Astrocyte (in vitro differentiated cells and primary cell): ENCODE results near the gene RUNX1. TPM values are rescaled to one million over a fixed set of nuclear protein-coding genes. Genes with fewer than 3 reads are reported as not detected.
A peak's percentile ranks its signal among the peaks of the same experiment; 100 is the strongest.

Experiments
- DNase-seq: peaks from one replicate; pipeline ENCODE4 v3.0.0-alpha.2; 2010; ENCODE audit warnings: low read depth
- FAIRE-seq: peaks from 2 replicates; lab custom pipeline; 2011; peaks lifted over from hg19 to GRCh38; lab: Jason Lieb, UNC
- H2AFZ ChIP-seq: 2 replicates; pipeline ENCODE4 v1.6.0; 2012; ENCODE audit warnings: low read depth, low read length, inconsistent platforms
- H3K27ac ChIP-seq: 2 replicates; pipeline ENCODE4 v1.5.1; 2011; ENCODE audit warnings: low read depth, low read length, inconsistent platforms
- H3K27me3 ChIP-seq: 2 replicates; pipeline ENCODE4 v1.6.0; 2011; ENCODE audit warnings: low read length, inconsistent platforms; ENCODE audit not compliant: insufficient read depth
- H3K36me3 ChIP-seq: 2 replicates; pipeline ENCODE4 v1.5.1; 2011; ENCODE audit warnings: low read length, inconsistent platforms; ENCODE audit not compliant: insufficient read depth
- H3K4me1 ChIP-seq: 2 replicates; pipeline ENCODE4 v1.5.1; 2011; ENCODE audit warnings: low read length, inconsistent platforms; ENCODE audit not compliant: insufficient read depth
- H3K4me2 ChIP-seq: 2 replicates; pipeline ENCODE4 v1.6.0; 2012; ENCODE audit warnings: low read length, inconsistent platforms
- H3K4me3 ChIP-seq: 2 replicates; pipeline ENCODE4 v1.5.1; 2011; ENCODE audit warnings: low read depth, mild to moderate bottlenecking, low read length, inconsistent platforms; ENCODE audit not compliant: insufficient read depth
- H3K79me2 ChIP-seq: 2 replicates; pipeline ENCODE4 v1.6.0; 2012; ENCODE audit warnings: mild to moderate bottlenecking, low read length, inconsistent platforms; ENCODE audit not compliant: insufficient read depth
- H3K9ac ChIP-seq: 2 replicates; pipeline ENCODE4 v1.6.0; 2012; ENCODE audit warnings: mild to moderate bottlenecking, low read length, inconsistent platforms
- H3K9me3 ChIP-seq: 2 replicates; pipeline ENCODE4 v1.5.1; 2012; ENCODE audit warnings: low read depth, mild to moderate bottlenecking, low read length, inconsistent platforms; ENCODE audit not compliant: insufficient read depth
- H4K20me1 ChIP-seq: 2 replicates; pipeline ENCODE4 v1.6.0; 2012; ENCODE audit warnings: low read length, inconsistent platforms; ENCODE audit not compliant: insufficient read depth
- H3K27ac Mint-ChIP-seq: one replicate; pipeline ENCODE4 v1.8.0; 2021; ENCODE audit warnings: mild to moderate bottlenecking, mixed read lengths; ENCODE audit not compliant: unreplicated experiment
- H3K27me3 Mint-ChIP-seq: one replicate; pipeline ENCODE4 v1.8.0; 2021; ENCODE audit warnings: low read depth, mixed read lengths; ENCODE audit not compliant: unreplicated experiment
- H3K36me3 Mint-ChIP-seq: one replicate; pipeline ENCODE4 v1.8.0; 2021; ENCODE audit warnings: low read depth, mixed read lengths; ENCODE audit not compliant: unreplicated experiment
- H3K4me1 Mint-ChIP-seq: one replicate; pipeline ENCODE4 v1.8.0; 2021; ENCODE audit warnings: low read depth, mixed read lengths; ENCODE audit not compliant: unreplicated experiment
- H3K4me3 Mint-ChIP-seq: one replicate; pipeline ENCODE4 v1.8.0; 2021; ENCODE audit warnings: mild to moderate bottlenecking, moderate library complexity, mixed read lengths; ENCODE audit not compliant: unreplicated experiment
- H3K9me3 Mint-ChIP-seq: one replicate; pipeline ENCODE4 v1.8.0; 2021; ENCODE audit warnings: mild to moderate bottlenecking, mixed read lengths; ENCODE audit not compliant: unreplicated experiment
- EZH2 ChIP-seq: IDR thresholded peaks from 2 replicates; pipeline ENCODE4 v1.6.1; 2012; ENCODE audit warnings: mild to moderate bottlenecking, low read length, inconsistent platforms; ENCODE audit not compliant: insufficient read depth
- total RNA-seq: library from RNA; stranded (reverse); gene quantifications from 2 replicates; pipeline ENCODE4 v1.2.1, GENCODE V29; 2021
- TF ChIP-seq, protein P1 (sequence below): IDR thresholded peaks from 2 replicates; pipeline ENCODE4 v1.5.1; 2011; ENCODE audit warnings: low read depth, mild to moderate bottlenecking, inconsistent platforms, low read length, moderate library complexity; ENCODE audit not compliant: insufficient read depth

Gene RUNX1
- total RNA-seq, 1 donor from 2014 or later: 84.6 TPM

DNA sequence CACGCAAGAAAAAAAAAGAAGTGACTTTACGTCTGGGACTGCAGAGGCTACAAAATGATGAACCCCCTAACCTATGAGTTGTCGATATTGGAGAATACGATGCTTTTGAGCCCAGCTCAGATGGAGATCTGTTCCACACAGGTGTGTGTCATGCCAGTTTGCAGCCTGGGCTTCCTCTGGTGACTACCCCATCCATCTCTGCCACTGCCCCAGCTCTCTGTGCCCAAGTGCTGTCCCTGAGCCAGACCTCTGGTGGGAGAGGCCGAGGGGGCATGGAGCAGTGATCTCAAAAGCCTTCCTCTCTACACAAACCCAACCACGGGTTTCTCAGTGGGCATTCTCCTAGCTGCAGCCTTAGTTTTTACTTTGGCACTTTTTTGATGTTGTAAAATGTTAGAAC lies 239.3 kb downstream of the RUNX1 start:
- no peak for FAIRE-seq
- no peak overlapping the region for H3K4me3 Mint-ChIP-seq
- no peak overlapping the region for H3K4me2 ChIP-seq
- H3K9me3 ChIP-seq: peaks cover 2% of the 10 kb centered on the region
- H3K27me3 Mint-ChIP-seq: no peaks in the 10 kb centered on the region
- H3K4me3 ChIP-seq: no peak overlapping the region
- H3K4me1 ChIP-seq: peaks cover 66% of the 10 kb centered on the region
- H3K27me3 ChIP-seq: no peaks in the 10 kb centered on the region
- H3K9ac ChIP-seq: peak overlapping the region; percentile 91
- peaks cover 39% of the 10 kb centered on the region for H4K20me1 ChIP-seq
- H3K27ac ChIP-seq: peak overlapping the region; percentile 100
- no peak for DNase-seq
- peak overlapping the region; percentile 99 for H3K27ac Mint-ChIP-seq
- H3K79me2 ChIP-seq: peaks cover 49% of the 10 kb centered on the region
- no peak for TF ChIP-seq EZH2
- TF ChIP-seq, protein P1, sequence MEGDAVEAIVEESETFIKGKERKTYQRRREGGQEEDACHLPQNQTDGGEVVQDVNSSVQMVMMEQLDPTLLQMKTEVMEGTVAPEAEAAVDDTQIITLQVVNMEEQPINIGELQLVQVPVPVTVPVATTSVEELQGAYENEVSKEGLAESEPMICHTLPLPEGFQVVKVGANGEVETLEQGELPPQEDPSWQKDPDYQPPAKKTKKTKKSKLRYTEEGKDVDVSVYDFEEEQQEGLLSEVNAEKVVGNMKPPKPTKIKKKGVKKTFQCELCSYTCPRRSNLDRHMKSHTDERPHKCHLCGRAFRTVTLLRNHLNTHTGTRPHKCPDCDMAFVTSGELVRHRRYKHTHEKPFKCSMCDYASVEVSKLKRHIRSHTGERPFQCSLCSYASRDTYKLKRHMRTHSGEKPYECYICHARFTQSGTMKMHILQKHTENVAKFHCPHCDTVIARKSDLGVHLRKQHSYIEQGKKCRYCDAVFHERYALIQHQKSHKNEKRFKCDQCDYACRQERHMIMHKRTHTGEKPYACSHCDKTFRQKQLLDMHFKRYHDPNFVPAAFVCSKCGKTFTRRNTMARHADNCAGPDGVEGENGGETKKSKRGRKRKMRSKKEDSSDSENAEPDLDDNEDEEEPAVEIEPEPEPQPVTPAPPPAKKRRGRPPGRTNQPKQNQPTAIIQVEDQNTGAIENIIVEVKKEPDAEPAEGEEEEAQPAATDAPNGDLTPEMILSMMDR: no peak
- H3K9me3 Mint-ChIP-seq: no peaks in the 10 kb centered on the region
- H2AFZ ChIP-seq: no peak overlapping the region
- peaks cover 24% of the 10 kb centered on the region for H3K36me3 Mint-ChIP-seq
- H3K4me1 Mint-ChIP-seq: peaks cover 80% of the 10 kb centered on the region
- H3K36me3 ChIP-seq: peaks cover 35% of the 10 kb centered on the region

DNA sequence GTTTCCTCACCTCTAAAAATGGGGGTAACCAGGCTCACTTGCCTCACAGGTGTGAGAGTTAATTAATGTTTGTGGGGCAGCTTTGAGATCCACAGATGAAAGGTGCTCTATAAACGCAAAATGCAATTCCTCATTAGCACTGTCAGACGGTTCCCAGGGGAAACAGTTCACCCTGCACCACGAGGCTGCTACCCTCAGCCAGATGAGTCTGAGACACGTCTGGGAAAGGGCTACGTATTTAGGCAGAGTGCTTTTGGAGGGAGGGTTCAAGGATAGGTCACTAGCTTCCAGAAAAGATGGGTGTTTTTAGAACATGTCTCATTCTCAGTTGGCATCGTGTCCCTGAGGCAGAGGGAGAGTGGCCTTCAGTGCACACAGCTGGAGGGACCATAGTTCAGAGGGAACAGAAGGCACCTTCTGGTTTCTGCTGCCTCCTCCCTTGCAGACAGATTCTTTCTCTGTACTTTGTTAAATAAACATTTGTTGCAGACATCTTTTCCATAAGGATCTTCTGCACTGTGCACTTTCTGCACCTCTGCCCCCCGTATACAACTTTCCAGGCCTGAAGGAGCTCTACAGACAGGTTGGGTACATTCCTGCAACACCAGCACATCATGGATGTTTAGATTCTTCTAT lies 240.4 kb downstream of the RUNX1 start:
- Histone ChIP-seq H3K4me1 (peaks cover 57% of the 10 kb centered on the region), H3K79me2 (peaks cover 60% of the 10 kb centered on the region)

More for the DNA sequence above, 240.4 kb downstream of the RUNX1 start:
- Mint-ChIP-seq H3K27ac (peak overlapping the region; percentile 99), H3K4me1 (peaks cover 77% of the 10 kb centered on the region), H3K4me3 (no peak overlapping the region), H3K9me3 (no peaks in the 10 kb centered on the region), H3K36me3 (peaks cover 28% of the 10 kb centered on the region), H3K27me3 (no peaks in the 10 kb centered on the region)
- FAIRE-seq (no peak), DNase-seq (peak; percentile 93)
- Histone ChIP-seq H2AFZ (no peak overlapping the region), H3K4me3 (no peak overlapping the region), H3K36me3 (peaks cover 25% of the 10 kb centered on the region), H3K9ac (peak overlapping the region; percentile 91), H3K9me3 (peaks cover 2% of the 10 kb centered on the region), H3K27me3 (no peaks in the 10 kb centered on the region), H4K20me1 (peaks cover 29% of the 10 kb centered on the region), H3K27ac (peak overlapping the region; percentile 100), H3K4me2 (peak overlapping the region; percentile 78)
- TF ChIP-seq, protein P1: no peak
- TF ChIP-seq EZH2: no peak
